Heart left ventricle (tissue), 16 donors: ENCODE results near the gene B4GALNT2. TPM values are rescaled to one million over a fixed set of nuclear protein-coding genes. Genes with fewer than 3 reads are reported as not detected.
A peak's percentile ranks its signal among the peaks of the same experiment; 100 is the strongest.

Source experiments
- ATAC-seq, 4 donors: fragments of 200-7000 bp; cut with Tn5 transposase; one replicate each; pipeline ENCODE4 v1.9.1; 2020 to 2022; ENCODE audit warnings: moderate library complexity in 4 of 4, mild to moderate bottlenecking in 3 of 4, moderate number of reproducible peaks in 1 of 4
- DNase-seq, 5 donors: peaks; one replicate each; pipeline ENCODE4 v3.0.0-alpha.2; 2020
- H3K27ac ChIP-seq, 12 donors: fragments of 200-600 bp; sonication (generic) in 4 of 12; one replicate each; pipeline versions ENCODE4 v1.5.0 to v1.8.0; 2016 to 2022; ENCODE audit warnings: mild to moderate bottlenecking in 2 of 12
- H3K27me3 ChIP-seq, 9 donors: fragments of 200-600 bp; sonication (generic) in 2 of 9; one replicate each; pipeline versions ENCODE4 v1.5.1 to v1.8.0; 2016 to 2022; ENCODE audit warnings: mild to moderate bottlenecking in 3 of 9
- H3K36me3 ChIP-seq, 9 donors: fragments of 200-600 bp; sonication (generic) in 2 of 9; one replicate each; pipeline versions ENCODE4 v1.5.0 to v1.8.0; 2018 to 2022; ENCODE audit warnings: mild to moderate bottlenecking in 2 of 9
- H3K4me1 ChIP-seq, 12 donors: fragments of 200-600 bp; sonication (generic) in 4 of 12; one replicate each; pipeline versions ENCODE4 v1.5.0 to v1.8.0; 2016 to 2022; ENCODE audit warnings: mild to moderate bottlenecking in 3 of 12
- H3K4me3 ChIP-seq, 12 donors: fragments of 200-600 bp; sonication (generic) in 4 of 12; one replicate each; pipeline versions ENCODE4 v1.5.0 to v1.8.0; 2017 to 2022; ENCODE audit warnings: mild to moderate bottlenecking in 9 of 12, moderate library complexity in 4 of 12
- H3K9me3 ChIP-seq, 12 donors: fragments of 200-600 bp; sonication (generic) in 4 of 12; one replicate each; pipeline versions ENCODE4 v1.5.0 to v1.8.0; 2016 to 2022; ENCODE audit warnings: mild to moderate bottlenecking in 1 of 12
- POLR2A ChIP-seq, 2 donors: fragments of 450-650 bp; IDR thresholded peaks; one replicate each; pipeline ENCODE4 v1.6.1; 2017; ENCODE audit warnings: antibody characterized with exemption in 2 of 2, mild to moderate bottlenecking in 2 of 2, moderate library complexity in 2 of 2
- WGBS, 4 donors: extraction: QIAGEN DNeasy Blood & Tissue Kit in 2 of 4; methylation state at CpG; one replicate each; pipeline versions ENCODE4 v1.1.5 to v1.1.7; 2013 to 2018; 5-methylcytosine and 5-hydroxymethylcytosine counted together
- intact Hi-C, 10 donors: fragments of 100-400 bp; cut with DNase I; formaldehyde crosslinking; loops; one replicate each; pipeline versions ENCODE4 v1.11.1 to v1.14.2; 2022
- polyA plus RNA-seq, 2 donors: library from polyadenylated mRNA; stranded (reverse); fragments of 200-250 nt; gene quantifications; one replicate each; pipeline ENCODE4 v1.2.3, GENCODE V29; 2013
- total RNA-seq, 9 donors: library from RNA; depleted of rRNA in 2 of 9; stranded (reverse); fragments of >200 nt in 2 of 9; fragmentation: NEBNext Ultra II Directional in 3 of 9; extraction: Animal tissue kit (Norgen Biotek cat#: 25700) in 3 of 9; gene quantifications; one replicate each; pipeline versions ENCODE4 v1.1.0 to v1.2.4, GENCODE V29; 2016 to 2023
- TF ChIP-seq, protein P1 (sequence below), 12 donors: fragments of 200-600 bp; sonication (generic) in 4 of 12; IDR thresholded peaks; one replicate each; pipeline versions ENCODE4 v1.5.0 to v1.8.0; 2018 to 2022; ENCODE audit warnings: antibody characterized with exemption in 12 of 12, mild to moderate bottlenecking in 5 of 12
- donor health status: ischemic (EF 13 %, LVEDD 7.1; RV severe dilation, severe dysfunction).
- donor health status: healthy with polysubstance abuse.
- donor health status: DM: no; HTN: yes; CAD: no.
- donor health status: DM: no; HTN: no; CAD: no.
- donor health status: ischemic (EF 25% LVEDD 6.9; RV normal size, moderate dysfunction).
- donor health status: ischemic (EF 25% LVEDD 5.7; RV mildly dilated, moderate dysfunction).
- donor health status: healthy.
- donor health status: DM: yes; HTN: yes; CAD: no.
- donor health status: ischemic (EF 35%, LVEDD 5.7; RV mildly dilated, moderate dysfunction).
- donor health status: nonischemic (EF 11% LVEDD 7.7; RV severe dilation, severe dysfunction).
- donor health status: DM: yes; HTN: yes; CAD: no.
- donor health status: PGD.
- donor health status: ischemic (EF 29% LVEDD 5.4; RV normal size, mild dysfunction).
- donor health status: nonischemic (EF 23%, LVEDD 6.1; RV moderate dilation, normal function).

Gene B4GALNT2
- total and polyA plus RNA-seq, 11 donors, result 0.07 to 0.08 TPM; not detected in 9

DNA sequence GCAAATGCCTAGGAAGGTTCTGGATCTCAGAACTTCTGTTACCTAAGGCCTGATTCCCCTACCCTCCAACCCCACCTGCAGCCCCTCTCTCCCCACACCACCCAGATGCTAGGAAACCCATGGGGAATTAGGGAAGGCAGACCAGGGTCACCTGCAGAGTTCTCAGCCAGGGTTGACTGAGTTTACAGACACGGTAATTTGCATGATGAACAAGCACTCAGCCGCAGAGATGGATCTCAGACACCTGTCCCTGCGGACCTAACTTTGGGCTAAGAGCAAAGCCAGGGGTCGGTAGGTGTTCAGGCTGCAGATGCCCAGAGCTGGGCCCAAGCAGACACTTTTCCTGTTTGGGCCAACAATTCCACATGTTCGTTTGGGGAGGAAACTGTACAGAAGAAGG, 80.8 kb downstream of the B4GALNT2 start:
- 64 to 76% (median 68%) methylated on average over 5 of the region's 5 CpGs for WGBS, 4 donors
- Histone ChIP-seq H3K4me1 (peaks cover 5 to 98% (median 46%) of the 10 kb centered on the region in 12 donors), H3K27ac (peak overlapping the region in 5 of 12 donors; percentile 17 to 91 (median 39)), H3K27me3 (peaks cover 0 to 7% (median 0%) of the 10 kb centered on the region in 9 donors), H3K9me3 (no peaks in the 10 kb centered on the region), H3K36me3 (no peaks in the 10 kb centered on the region), H3K4me3 (peak overlapping the region in 3 of 12 donors; percentile 8 to 68 (median 66))
- no peak for DNase-seq
- ATAC-seq, result no peak
- intact Hi-C loops, result loop anchor here in 1 of 10 donors (5.0 kb wide), 1 partner anchor 49 kb away; no protein-coding TSS in a partner anchor
- TF ChIP-seq POLR2A (IDR thresholded peaks at IDR 0.05), result no peak
- TF ChIP-seq, protein P1, sequence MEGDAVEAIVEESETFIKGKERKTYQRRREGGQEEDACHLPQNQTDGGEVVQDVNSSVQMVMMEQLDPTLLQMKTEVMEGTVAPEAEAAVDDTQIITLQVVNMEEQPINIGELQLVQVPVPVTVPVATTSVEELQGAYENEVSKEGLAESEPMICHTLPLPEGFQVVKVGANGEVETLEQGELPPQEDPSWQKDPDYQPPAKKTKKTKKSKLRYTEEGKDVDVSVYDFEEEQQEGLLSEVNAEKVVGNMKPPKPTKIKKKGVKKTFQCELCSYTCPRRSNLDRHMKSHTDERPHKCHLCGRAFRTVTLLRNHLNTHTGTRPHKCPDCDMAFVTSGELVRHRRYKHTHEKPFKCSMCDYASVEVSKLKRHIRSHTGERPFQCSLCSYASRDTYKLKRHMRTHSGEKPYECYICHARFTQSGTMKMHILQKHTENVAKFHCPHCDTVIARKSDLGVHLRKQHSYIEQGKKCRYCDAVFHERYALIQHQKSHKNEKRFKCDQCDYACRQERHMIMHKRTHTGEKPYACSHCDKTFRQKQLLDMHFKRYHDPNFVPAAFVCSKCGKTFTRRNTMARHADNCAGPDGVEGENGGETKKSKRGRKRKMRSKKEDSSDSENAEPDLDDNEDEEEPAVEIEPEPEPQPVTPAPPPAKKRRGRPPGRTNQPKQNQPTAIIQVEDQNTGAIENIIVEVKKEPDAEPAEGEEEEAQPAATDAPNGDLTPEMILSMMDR (IDR thresholded peaks at IDR 0.05), result no peak

DNA sequence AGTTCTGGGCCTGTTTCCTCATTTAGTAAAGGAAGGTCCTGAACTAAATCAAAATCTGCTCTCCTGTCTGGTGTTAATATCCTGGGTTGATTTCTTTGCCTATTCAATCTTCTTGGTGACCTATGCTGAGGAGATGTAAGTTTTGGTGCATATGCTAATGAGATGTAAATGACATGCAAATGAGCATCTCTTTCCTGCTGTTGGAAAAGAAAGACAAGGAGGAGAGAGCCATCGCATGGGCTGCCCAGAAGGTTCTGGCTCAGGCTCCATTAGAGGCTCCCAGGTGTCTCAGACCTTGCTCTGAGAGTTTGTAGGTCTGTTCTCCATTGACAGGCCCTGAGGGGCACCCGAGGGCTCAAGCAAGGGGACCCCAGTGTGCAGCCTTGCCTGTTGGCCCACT, 81.3 kb downstream of the B4GALNT2 start:
- Histone ChIP-seq H3K27ac (peak overlapping the region in 10 of 12 donors; percentile 6 to 91 (median 32)), H3K4me3 (peak overlapping the region in 4 of 12 donors; percentile 8 to 68 (median 18)), H3K27me3 (peaks cover 0 to 8% (median 0%) of the 10 kb centered on the region in 9 donors), H3K9me3 (no peaks in the 10 kb centered on the region), H3K4me1 (peaks cover 5 to 97% (median 46%) of the 10 kb centered on the region in 12 donors), H3K36me3 (no peaks in the 10 kb centered on the region)
- no peak for ATAC-seq
- TF ChIP-seq, protein P1 (IDR thresholded peaks at IDR 0.05), result no peak
- TF ChIP-seq POLR2A (IDR thresholded peaks at IDR 0.05), result no peak
- no peak for DNase-seq
- WGBS, 4 donors, result 59 to 84% (median 83%) methylated on average over 2 of the region's 2 CpGs
- intact Hi-C loops, result loop anchor here in 1 of 10 donors (5.0 kb wide), 1 partner anchor 48 kb away; no protein-coding TSS in a partner anchor

DNA sequence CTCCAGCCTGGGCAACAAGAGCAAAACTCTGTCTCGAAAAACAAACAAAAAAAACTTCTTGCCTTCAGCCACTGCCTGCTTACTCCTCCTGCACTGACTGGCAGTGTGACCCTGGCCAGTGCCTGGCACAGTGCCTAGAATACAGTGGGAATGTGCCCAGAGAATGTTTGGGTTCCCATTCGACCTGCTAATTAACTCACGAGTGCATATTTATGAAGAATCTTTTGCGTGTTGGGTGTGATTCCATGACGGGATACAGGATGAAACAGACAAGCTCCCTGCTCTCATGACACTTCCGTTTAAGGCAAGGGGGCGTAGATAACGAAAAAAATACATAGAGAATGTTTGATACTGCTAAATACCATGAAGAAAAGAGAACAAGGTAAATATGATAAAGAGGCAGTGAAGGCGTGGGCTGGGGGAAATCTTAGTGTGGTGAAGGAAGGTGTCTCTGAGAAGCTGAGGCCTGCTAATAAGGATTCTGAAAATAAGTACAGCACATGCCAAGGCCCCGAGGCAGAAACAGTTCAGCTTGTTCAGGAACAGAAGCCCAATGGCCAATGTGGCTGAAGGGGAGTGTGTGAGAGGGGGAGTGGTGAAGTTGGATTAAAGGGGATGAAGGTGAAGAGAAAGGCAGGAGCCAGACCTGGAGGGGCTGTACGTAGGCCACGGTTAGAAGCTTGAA, 82.2 kb downstream of the B4GALNT2 start:
- H3K27me3 ChIP-seq, result peaks cover 0 to 18% (median 5%) of the 10 kb centered on the region in 9 donors
- TF ChIP-seq, protein P1 (IDR thresholded peaks at IDR 0.05), result no peak
- TF ChIP-seq POLR2A (IDR thresholded peaks at IDR 0.05), result no peak
- intact Hi-C loops, result loop anchor here in 1 of 10 donors (5.0 kb wide), 1 partner anchor 47 kb away; no protein-coding TSS in a partner anchor
- H3K4me3 ChIP-seq, result peak overlapping the region in 4 of 12 donors; percentile 0 to 68 (median 14)
- no peaks in the 10 kb centered on the region for H3K9me3 ChIP-seq
- H3K4me1 ChIP-seq, result peaks cover 5 to 95% (median 40%) of the 10 kb centered on the region in 12 donors
- H3K27ac ChIP-seq, result peak overlapping the region in 11 of 12 donors; percentile 6 to 91 (median 58)
- H3K36me3 ChIP-seq, result peaks cover 0 to 3% (median 0%) of the 10 kb centered on the region in 9 donors
- no peak for ATAC-seq
- DNase-seq, result no peak
- 43 to 58% (median 53%) methylated on average over 12 of the region's 12 CpGs for WGBS, 4 donors

DNA sequence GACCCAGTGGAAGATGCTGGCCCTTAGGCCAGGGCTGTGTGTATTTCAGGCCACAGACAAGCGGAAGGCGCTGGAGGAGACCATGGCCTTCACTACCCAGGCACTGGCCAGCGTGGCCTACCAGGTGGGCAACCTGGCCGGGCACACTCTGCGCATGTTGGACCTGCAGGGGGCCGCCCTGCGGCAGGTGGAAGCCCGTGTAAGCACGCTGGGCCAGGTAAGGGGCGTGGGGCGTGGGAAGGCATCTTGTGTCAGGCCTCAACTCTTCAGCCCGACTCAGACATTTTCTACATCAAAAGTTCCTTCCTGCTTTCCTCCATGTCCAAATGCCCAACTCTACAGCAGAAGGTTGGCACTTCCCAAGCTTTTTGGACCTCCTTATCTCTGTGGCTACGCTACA, 83.9 kb downstream of the B4GALNT2 start:
- no peak for TF ChIP-seq POLR2A (IDR thresholded peaks at IDR 0.05)
- TF ChIP-seq, protein P1 (IDR thresholded peaks at IDR 0.05), result no peak
- H3K27me3 ChIP-seq, result peaks cover 0 to 29% (median 8%) of the 10 kb centered on the region in 9 donors
- DNase-seq (no peak), ATAC-seq (no peak)
- 78 to 85% (median 84%) methylated on average over 7 to 13 of the region's 13 CpGs for WGBS, 4 donors
- no peak overlapping the region for H3K4me3 ChIP-seq
- H3K27ac ChIP-seq, result peak overlapping the region; percentile 43 to 91 (median 70)
- peaks cover 0 to 9% (median 0%) of the 10 kb centered on the region in 9 donors for H3K36me3 ChIP-seq
- H3K4me1 ChIP-seq, result peaks cover 5 to 88% (median 37%) of the 10 kb centered on the region in 12 donors
- no peaks in the 10 kb centered on the region for H3K9me3 ChIP-seq
- intact Hi-C loops, result loop anchor here in 1 of 10 donors (2.0 kb wide), 1 partner anchor 24 kb away; no protein-coding TSS in a partner anchor
